ENCODE results near the gene GNAZ.

GNAZ gene

GRCh38 chr22:23045461-23045860 is 24.9 kb upstream of the GNAZ start:
- no peak for DNase-seq

DNA sequence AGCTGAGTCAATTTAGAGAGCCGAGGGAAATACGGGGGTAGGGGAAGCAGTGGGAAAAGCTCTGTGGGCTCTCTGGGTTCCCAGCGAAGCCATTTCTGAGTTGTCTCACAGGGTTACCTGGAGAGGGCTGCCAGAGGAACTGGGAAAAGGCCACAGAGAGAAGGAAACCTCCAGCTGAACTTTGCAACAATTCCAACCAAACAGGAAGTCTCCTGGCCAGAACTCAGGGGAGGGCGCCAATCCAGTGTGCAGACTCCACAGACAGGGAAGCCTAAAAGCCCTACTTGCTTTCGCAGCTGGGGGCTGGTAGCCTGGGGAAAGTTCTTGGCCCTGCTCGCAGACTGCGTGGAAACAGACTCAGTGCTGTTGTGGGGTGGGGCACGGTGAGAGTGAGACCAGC is 23.1 kb upstream of the GNAZ start:
- DNase-seq: no peak

GRCh38 chr22:23047742-23048141 is 22.6 kb upstream of the GNAZ start:
- DNase-seq: no peak

DNA sequence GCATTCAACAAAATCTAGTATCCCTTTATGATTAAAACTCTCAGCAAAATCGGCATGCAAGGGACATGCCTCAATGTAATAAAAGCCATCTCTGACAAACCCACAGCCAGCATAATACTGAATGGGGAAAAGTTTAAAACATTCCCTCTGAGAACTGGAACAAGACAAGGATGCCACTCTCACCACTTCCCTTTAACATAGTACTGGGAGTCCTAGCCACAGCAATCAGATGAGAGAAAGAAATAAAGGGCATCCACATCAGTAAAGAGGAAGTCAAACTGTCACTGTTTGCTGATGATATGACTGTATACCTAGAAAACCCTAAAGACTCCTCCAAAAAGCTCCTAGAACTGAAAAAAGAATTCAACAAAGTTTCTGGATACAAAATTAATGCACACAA is 19.8 kb upstream of the GNAZ start:
- peak in 1 of 3 donors; percentile 10 for DNase-seq

- DNase-seq: no peak
These were observed 17.1 kb upstream of the GNAZ start for GRCh38 chr22:23053051-23053707.

- no peak for DNase-seq
These were observed 16.3 kb upstream of the GNAZ start for GRCh38 chr22:23053912-23054530.

DNA sequence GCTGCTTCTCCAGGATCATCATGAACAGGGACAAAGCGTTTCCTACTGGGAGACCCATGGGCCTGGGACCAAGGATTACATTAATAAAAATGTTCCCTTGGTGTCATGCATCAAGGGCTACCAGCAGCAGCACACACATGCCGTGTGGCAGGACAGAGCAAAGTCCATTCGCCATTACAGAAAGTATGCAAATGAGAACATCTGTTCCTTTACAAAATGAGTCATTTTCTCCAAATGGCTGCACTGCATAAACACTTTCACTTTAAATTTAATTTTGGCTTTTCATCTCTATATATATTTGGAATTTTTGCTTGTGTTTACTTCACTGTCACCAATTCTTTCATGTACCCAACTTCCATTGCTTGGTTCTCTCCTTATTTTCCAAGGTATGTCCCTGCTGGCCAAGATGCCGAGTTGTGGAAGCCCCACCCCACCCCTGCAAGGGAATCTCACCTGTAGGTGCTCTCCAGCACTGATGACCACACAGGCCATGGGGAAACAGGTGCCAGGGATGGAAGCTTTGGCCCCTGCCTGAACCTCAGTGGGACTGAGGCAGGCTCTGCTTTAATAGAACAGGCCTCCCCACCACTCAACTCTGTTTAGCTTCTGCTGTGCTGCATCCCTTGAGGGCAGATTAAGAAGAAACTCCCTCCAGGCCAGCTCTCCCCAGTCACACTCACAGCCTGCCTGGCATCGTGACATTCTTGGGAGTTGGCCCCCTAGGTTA is 15.6 kb upstream of the GNAZ start:
- no peak for DNase-seq

DNA sequence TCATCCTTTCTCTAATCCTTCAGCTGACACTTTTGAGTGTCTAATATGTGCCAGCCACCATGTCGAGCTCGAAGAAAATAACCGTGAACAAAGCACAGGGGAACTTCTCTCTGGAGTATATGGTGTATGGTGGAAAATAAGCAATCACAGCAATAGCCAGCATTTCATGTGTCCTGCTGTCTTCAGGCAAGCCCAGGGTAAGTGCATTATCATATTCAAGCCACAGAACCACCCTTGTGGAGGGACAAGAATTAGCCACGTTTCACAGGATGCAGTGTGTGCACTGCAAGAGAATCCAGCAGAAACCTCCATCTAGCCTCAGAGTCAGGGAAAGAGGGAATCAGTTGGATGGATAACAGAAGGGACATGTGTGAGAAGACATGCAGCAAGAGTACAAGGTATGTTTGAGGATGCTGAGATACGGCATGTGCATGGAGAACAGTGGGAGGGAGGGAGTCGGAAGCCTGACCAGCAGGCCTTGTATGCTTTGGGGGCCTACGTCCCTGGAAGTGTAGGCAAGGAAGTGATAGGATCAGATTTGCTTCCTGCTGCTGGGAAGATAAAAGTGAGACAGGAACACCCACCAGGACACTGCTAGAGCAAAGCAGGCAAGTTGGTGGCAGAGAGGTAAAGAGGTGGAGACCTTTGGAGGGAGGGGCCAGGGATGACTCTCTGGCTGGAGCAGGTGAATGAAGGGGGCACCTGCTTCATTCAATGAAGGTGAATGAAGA is 14.7 kb upstream of the GNAZ start:
- DNase-seq: no peak

DNA sequence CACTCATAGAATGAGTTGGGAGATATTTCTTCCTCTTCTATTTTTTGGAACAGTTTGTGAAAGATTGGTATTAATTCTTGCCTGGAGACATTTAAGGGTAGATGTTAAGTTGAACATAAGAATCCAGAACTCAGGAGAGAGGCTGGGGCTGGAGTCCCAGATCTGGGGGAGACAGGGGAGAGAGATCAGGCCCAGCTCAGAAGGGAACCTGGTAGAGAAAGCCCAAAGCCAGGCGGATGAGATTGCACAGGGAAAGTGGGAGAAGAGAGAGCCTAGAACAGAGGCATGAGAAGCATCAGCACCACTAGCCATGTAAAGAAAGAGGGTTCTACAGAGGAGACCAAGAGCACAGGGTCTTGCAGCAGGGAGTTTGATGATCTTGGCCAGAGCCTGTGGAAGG is 13.0 kb upstream of the GNAZ start:
- no peak for DNase-seq

- DNase-seq: no peak
These were observed 12.3 kb upstream of the GNAZ start for GRCh38 chr22:23058063-23058462.

- no peak for DNase-seq
These were observed 11.6 kb upstream of the GNAZ start for GRCh38 chr22:23058481-23059283.

DNA sequence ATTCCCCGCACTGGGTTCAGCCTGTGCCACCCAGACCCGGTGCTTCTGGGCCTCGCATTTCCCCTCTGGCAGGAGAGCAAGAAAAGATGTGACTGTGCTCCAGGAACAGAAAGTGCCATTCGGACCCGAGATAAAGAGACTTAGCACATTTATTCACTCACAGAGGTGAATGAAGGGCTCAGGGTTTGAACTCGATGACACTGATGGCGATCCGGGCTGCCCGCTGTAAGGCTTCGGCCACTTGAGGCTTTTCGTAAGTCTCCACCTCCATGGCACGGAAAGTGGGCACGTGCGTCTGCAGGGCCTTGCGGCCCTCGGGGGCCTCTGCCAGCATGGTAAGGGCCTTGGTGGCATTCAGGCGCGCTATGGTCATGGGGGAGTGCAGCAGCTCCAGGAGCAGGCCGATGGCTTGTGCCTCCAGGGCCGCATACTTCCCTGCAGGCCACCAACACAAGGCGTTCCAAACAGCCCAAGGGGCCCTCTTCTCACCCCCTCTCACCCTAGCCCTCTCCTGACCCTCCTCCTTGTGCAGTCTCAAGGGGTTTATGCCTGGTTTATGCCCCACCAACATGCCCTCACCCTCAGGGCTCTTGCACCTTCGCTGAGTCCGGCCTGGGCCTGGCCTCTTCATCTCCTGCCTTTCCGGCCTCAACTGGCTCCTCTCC is 10.9 kb upstream of the GNAZ start:
- DNase-seq: no peak

GRCh38 chr22:23060612-23061400 is 9.5 kb upstream of the GNAZ start:
- no peak for DNase-seq

DNA sequence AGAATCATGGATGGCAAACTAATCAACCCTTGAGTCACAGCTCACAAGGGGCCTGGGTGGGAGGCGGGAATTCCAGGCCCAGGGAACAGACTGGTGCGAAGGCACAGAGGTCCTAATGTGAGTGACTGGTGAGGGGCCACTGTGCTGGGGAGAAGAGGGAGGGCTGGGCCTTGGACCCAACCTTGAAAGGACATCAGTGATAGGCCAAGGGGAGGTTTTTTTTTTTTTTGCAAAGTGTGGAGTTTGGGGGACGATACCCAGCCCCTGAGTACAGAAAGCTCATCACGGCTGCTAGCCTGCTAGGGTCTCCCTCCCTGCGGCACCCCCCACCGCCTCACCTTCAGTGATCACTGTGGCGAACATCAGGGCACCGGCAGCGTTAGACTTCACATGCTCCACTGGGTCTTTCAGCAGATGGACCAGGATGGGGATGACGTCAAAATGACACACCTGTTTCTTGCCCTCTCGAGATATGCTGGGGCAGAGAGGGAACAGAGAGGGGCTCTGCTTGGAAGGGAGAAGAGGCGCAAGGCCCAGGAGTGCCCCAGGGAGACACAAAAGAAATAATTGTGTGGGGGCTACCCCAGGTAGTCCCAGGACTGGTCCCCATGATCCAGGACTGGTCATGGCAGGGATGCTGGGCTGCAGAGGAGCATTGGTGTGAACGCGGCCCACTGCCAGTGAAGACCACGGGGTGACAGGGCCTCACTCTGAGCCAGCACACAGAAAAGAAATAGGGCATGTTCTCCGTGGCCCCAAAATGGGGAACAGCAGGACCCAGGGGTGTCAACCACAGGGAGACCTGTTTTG is 8.6 kb upstream of the GNAZ start:
- DNase-seq: no peak

DNA sequence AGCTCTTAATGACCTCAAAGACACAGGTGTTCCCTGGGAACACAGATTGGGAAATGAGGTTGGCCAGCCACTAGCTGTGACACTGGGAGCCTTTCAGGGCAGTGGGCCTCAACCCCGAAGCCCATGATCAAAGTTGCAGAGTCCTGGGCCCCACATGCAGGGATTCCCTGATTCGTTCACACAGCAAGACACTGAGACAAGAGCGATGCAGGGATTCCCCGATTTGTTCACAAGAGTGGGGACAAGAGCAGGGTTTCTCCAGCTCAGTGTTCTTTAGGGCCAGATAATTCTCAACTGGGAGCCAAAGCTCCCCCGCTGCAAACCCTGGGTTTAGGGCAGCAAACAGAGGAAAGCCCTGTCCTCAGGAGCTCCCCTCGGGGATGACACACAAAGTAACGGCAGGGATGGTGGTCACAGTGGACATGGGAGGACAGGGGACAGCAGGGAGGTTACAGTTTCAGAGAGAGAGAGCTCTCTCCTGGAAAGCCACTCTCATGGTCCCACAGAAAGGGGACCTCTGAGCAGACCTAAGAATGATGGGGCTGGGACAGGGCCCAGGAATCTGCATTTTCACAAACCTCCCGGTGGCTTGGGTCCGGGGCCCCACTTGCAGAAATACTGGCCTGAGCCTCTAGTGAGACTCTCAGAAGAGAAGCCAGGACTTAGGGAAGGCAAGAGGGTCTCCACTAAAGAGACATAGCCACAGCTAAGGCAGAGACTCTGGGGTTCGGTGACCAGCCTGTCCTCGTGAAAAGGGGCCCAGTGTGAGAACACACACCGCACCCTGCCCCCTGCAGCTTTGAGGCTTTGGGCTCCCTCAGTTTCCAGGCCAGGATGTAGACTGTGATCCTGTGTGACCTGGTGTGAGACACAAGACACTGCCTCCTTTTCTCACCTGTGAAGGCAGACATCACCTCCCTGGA is 7.4 kb upstream of the GNAZ start:
- DNase-seq: no peak

DNA sequence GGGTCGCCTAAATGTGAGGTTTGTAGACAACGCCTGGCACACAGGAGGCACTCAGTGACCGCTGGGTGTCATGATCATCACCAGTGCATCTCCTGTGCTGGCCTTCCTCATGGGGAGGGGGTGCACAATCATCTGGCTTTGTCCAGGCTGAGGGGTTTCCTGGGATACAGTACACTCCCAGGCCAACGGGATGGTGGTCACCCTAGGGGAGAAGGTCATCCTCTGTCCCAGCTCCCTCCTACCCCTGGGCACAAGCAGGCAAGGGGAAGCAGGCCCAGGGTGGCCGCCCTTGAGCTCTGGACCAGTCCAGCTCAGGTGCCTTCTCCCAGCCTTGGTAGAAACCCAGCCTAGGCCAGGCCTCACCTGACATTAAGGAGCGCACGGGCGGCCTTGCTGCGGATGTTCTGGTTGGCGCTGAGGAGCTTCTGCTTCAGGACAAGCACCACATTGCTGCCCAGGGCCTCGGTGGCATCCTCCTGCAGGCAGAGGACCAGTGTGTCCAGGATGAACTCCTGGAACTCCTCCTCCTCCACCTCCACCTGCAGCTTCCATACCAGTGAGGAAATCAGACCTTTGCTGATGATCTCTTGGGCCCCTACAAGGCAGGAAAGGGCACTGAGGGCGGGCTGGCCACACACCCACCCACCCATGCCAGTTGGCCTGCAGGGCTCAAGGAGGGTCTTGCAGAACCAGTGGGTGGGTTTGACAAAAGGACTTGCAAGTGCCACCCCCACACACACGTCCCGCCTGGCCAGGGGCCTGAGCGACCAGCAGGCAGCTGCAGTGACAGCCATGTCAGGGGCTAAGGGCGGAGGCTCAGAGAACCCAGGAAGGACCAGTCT is 6.6 kb upstream of the GNAZ start:
- no peak for DNase-seq

GRCh38 chr22:23064381-23065068 is 5.8 kb upstream of the GNAZ start:
- DNase-seq: no peak

DNA sequence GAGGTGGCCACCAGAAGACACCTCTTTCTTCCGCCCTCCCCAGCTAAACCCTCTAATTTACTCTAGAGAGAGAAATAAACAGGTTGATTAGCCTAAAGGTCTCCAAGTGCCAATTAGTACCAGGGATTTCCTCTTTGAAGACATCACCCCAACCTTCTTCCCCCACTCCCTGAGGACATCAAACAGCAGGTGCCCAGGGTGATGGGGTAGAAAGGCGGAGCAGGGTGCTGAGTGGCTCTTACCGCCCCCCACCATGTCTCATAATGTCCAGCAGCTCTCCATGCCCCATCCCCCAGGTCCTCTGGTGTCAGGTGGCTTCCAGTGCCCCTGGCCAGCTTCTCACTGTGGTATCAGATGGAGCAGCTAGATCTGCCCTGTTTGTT is 5.3 kb upstream of the GNAZ start:
- no peak for DNase-seq

Data from suppressor macrophage treated with lipopolysaccharide for 1 hour (primary cell).